ENCODE measurements around the gene SLC1A4. TPM values are rescaled to one million over a fixed set of nuclear protein-coding genes. Genes with fewer than 3 reads are reported as not detected.

SLC1A4 gene
- total and polyA plus RNA-seq, 4 donors: 6.3 to 27.4 (median 8.1) TPM

GRCh38 chr2:64976276-64976675 lies 12.9 kb upstream of the SLC1A4 start:
- ATAC-seq (ENCODE audit: insufficient read depth, low FRiP score) (no peak), DNase-seq (no peak)
- H3K36me3 ChIP-seq (ENCODE audit: control insufficient read depth in 4 of 4, insufficient read depth in 4 of 4, low read length in 4 of 4): no peaks in the 10 kb centered on the region

GRCh38 chr2:64978514-64979268 lies 10.5 kb upstream of the SLC1A4 start:
- 94% methylated on average over 4 of the region's 4 CpGs for WGBS, 2 donors
- Histone ChIP-seq H3K36me3 (ENCODE audit: control insufficient read depth in 4 of 4, insufficient read depth in 4 of 4, low read length in 4 of 4) (no peaks in the 10 kb centered on the region), H3K4me3 (no peak overlapping the region), H3K27me3 (ENCODE audit: control insufficient read depth in 3 of 3, insufficient read depth in 3 of 3, low read length in 2 of 3) (no peaks in the 10 kb centered on the region), H3K4me1 (ENCODE audit: control insufficient read depth in 5 of 5, insufficient read depth in 5 of 5, low read length in 5 of 5) (peaks cover 0 to 6% (median 3%) of the 10 kb centered on the region in 5 donors), H3K27ac (ENCODE audit: low read depth in 1 of 2, low read length in 1 of 2) (no peak overlapping the region), H3K9me3 (ENCODE audit: control insufficient read depth in 4 of 4, insufficient read depth in 3 of 4, low read length in 3 of 4) (no peaks in the 10 kb centered on the region), H3K9ac (ENCODE audit: insufficient read depth in 1 of 2, low read length in 2 of 2) (no peak overlapping the region)
- ATAC-seq (ENCODE audit: insufficient read depth, low FRiP score): no peak
- no peak for DNase-seq
- no peak for TF ChIP-seq CTCF (IDR thresholded peaks at IDR 0.05; ENCODE audit: control extremely low read depth, extremely low read depth)

More at GRCh38 chr2:64976276-64976675, 12.9 kb upstream of the SLC1A4 start:
- Histone ChIP-seq H3K27ac (ENCODE audit: low read depth in 1 of 2, low read length in 1 of 2) (no peak overlapping the region), H3K9me3 (ENCODE audit: control insufficient read depth in 4 of 4, insufficient read depth in 3 of 4, low read length in 3 of 4) (no peaks in the 10 kb centered on the region), H3K9ac (ENCODE audit: insufficient read depth in 1 of 2, low read length in 2 of 2) (no peak overlapping the region), H3K4me1 (ENCODE audit: control insufficient read depth in 5 of 5, insufficient read depth in 5 of 5, low read length in 5 of 5) (peaks cover 0 to 6% (median 3%) of the 10 kb centered on the region in 5 donors), H3K27me3 (ENCODE audit: control insufficient read depth in 3 of 3, insufficient read depth in 3 of 3, low read length in 2 of 3) (no peaks in the 10 kb centered on the region), H3K4me3 (no peak overlapping the region)
- no peak for TF ChIP-seq CTCF (IDR thresholded peaks at IDR 0.05; ENCODE audit: control extremely low read depth, extremely low read depth)
- 78 to 82% methylated on average over 1 of the region's 1 CpG for WGBS, 2 donors

- Histone ChIP-seq H3K27me3 (ENCODE audit: control insufficient read depth in 3 of 3, insufficient read depth in 3 of 3, low read length in 2 of 3) (no peaks in the 10 kb centered on the region), H3K27ac (ENCODE audit: low read depth in 1 of 2, low read length in 1 of 2) (no peak overlapping the region), H3K9ac (ENCODE audit: insufficient read depth in 1 of 2, low read length in 2 of 2) (no peak overlapping the region), H3K9me3 (ENCODE audit: control insufficient read depth in 4 of 4, insufficient read depth in 3 of 4, low read length in 3 of 4) (no peaks in the 10 kb centered on the region), H3K4me1 (ENCODE audit: control insufficient read depth in 5 of 5, insufficient read depth in 5 of 5, low read length in 5 of 5) (peaks cover 0 to 6% (median 3%) of the 10 kb centered on the region in 5 donors), H3K4me3 (no peak overlapping the region), H3K36me3 (ENCODE audit: control insufficient read depth in 4 of 4, insufficient read depth in 4 of 4, low read length in 4 of 4) (no peaks in the 10 kb centered on the region)
- 69% methylated on average over 1 of the region's 1 CpG for WGBS, 2 donors
- no peak for ATAC-seq (ENCODE audit: insufficient read depth, low FRiP score)
- TF ChIP-seq CTCF (IDR thresholded peaks at IDR 0.05; ENCODE audit: control extremely low read depth, extremely low read depth): no peak
- no peak for DNase-seq
These were observed 9.5 kb upstream of the SLC1A4 start for GRCh38 chr2:64979744-64980143.

Measured in lung (tissue), 12 donors.